ENCODE results near the gene ATF3.

The ATF3 gene

GRCh38 chr1:212611000-212611948 lies 2.7 kb downstream of the ATF3 start:
- peaks cover 75% of the 10 kb centered on the region for H3K4me1 Mint-ChIP-seq
- DNase-seq, result no peak
- H3K27ac Mint-ChIP-seq, result peak overlapping the region; percentile 88 to 100

GRCh38 chr1:212612041-212612961 lies 3.7 kb downstream of the ATF3 start:
- peaks cover 8% of the 10 kb centered on the region for H3K27me3 Mint-ChIP-seq
- ATAC-seq (no peak), DNase-seq (no peak)
- peaks cover 65% of the 10 kb centered on the region for H3K4me1 Mint-ChIP-seq
- H3K9me3 Mint-ChIP-seq, result no peaks in the 10 kb centered on the region
- H3K27ac Mint-ChIP-seq, result peak overlapping the region in 1 of 2 donors; percentile 30
- H3K4me3 Mint-ChIP-seq, result peak overlapping the region in 1 of 2 donors; percentile 9

More at GRCh38 chr1:212611000-212611948, 2.7 kb downstream of the ATF3 start:
- Mint-ChIP-seq H3K9me3 (no peaks in the 10 kb centered on the region), H3K4me3 (peak overlapping the region; percentile 91 to 92), H3K27me3 (peaks cover 18% of the 10 kb centered on the region)
- no peak for ATAC-seq

- Mint-ChIP-seq H3K27ac (no peak overlapping the region), H3K27me3 (no peaks in the 10 kb centered on the region), H3K9me3 (no peaks in the 10 kb centered on the region), H3K4me1 (peaks cover 58% of the 10 kb centered on the region), H3K4me3 (peak overlapping the region; percentile 12 to 32)
- no peak for ATAC-seq
- no peak for DNase-seq
These were observed 5.1 kb downstream of the ATF3 start for GRCh38 chr1:212613440-212614335.

DNA sequence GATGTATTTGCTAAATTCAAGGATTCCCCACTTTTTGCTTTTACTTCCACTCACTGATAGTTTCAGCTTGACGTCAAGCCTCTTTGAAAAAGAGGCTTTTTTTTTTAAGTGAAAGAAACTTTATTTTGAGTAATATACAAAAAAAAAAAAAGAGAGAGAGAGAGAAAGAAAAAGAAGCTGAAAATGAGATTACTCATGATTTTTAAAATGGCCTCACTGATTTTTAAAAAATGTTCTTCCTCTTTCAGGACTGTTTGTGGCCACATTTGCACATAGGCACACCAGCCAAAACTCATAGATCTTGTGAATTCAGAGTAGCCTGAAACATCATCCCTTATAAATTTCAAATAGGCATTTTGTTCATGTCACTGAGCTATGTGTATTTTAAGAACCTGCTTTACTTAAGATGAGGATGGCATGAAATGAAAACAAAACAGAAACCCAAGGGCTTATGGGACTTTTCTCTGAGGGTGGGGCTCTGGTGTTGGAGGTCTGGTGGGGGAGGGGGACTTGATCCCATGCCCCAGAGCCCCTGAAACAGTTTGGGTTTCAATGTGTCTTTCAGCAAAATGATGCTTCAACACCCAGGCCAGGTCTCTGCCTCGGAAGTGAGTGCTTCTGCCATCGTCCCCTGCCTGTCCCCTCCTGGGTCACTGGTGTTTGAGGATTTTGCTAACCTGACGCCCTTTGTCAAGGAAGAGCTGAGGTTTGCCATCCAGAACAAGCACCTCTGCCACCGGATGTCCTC lies 6.1 kb downstream of the ATF3 start:
- Mint-ChIP-seq H3K9me3 (no peaks in the 10 kb centered on the region), H3K27ac (no peak overlapping the region), H3K27me3 (no peaks in the 10 kb centered on the region), H3K4me1 (peaks cover 55% of the 10 kb centered on the region), H3K4me3 (peak overlapping the region in 1 of 2 donors; percentile 32)
- ATAC-seq, result no peak
- no peak for DNase-seq

DNA sequence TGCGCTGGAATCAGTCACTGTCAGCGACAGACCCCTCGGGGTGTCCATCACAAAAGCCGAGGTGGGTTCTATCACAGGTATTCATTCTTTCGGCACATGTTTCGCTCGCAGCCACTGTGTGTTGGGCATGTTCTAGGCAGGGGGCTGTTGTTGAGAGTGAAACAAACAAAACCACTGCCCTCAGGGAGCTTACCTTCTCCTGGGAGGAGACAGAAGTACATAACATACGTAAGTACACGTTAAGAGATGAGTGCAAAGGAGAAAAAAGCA lies 6.6 kb downstream of the ATF3 start:
- Mint-ChIP-seq H3K4me1 (peaks cover 50% of the 10 kb centered on the region), H3K27me3 (no peaks in the 10 kb centered on the region), H3K27ac (no peak overlapping the region), H3K4me3 (no peak overlapping the region), H3K9me3 (no peaks in the 10 kb centered on the region)
- no peak for ATAC-seq
- DNase-seq, result no peak

GRCh38 chr1:212618466-212619210 lies 10.1 kb downstream of the ATF3 start:
- no peaks in the 10 kb centered on the region for H3K9me3 Mint-ChIP-seq
- ATAC-seq (no peak), DNase-seq (no peak)
- H3K4me1 Mint-ChIP-seq, result peaks cover 34% of the 10 kb centered on the region
- H3K4me3 Mint-ChIP-seq, result no peak overlapping the region
- H3K27ac Mint-ChIP-seq, result no peak overlapping the region
- H3K27me3 Mint-ChIP-seq, result no peaks in the 10 kb centered on the region

- Mint-ChIP-seq H3K4me3 (no peak overlapping the region), H3K9me3 (no peaks in the 10 kb centered on the region), H3K4me1 (peaks cover 19% of the 10 kb centered on the region), H3K27me3 (no peaks in the 10 kb centered on the region), H3K27ac (no peak overlapping the region)
- ATAC-seq (no peak), DNase-seq (no peak)
These were observed 11.7 kb downstream of the ATF3 start for GRCh38 chr1:212620293-212620692.

DNA sequence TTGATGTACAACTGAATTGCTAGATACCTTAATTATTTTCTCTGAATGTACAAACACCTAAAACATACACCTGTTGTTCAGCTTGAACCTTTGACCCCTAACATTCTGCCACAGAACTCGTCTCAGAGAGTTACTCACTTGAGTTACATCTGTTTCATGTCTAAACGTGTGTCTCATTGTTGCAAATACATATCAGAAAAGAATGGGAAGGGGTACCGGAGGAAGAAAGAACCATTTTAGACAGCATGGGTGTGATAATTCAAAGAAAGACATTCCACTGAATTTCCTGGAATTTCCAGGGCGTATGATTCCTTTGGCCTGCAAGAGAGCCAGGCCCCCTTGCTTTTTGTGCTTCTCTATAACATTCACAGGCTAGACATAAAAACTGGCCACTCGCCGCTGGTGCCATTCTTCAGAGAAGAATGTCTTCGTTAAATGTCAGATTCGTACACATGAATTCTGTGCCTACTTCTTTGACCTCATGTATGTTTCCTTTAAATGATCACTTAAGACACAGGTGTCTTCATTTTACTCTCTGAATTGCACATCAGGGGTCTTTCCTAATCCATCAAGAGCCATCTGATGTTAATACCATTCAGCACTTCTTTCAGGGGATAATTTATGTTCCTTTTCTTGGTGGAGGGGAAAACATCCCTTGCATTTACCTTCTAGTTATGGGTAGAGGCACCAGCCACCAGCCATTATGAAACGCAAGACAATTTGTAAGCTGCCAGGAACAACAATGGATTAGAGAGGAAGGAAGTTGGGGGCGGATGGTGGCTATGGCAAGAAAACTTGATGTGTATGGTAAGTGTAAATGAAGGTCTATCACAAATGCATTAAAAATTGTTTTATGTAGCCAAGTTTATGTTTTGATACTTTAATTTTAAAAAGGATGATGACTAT lies 12.7 kb downstream of the ATF3 start:
- Mint-ChIP-seq H3K4me3 (no peak overlapping the region), H3K27ac (no peak overlapping the region), H3K4me1 (peaks cover 19% of the 10 kb centered on the region), H3K9me3 (no peaks in the 10 kb centered on the region), H3K27me3 (peaks cover 8% of the 10 kb centered on the region)
- DNase-seq (no peak), ATAC-seq (no peak)

GRCh38 chr1:212621949-212622305 lies 13.4 kb downstream of the ATF3 start:
- Mint-ChIP-seq H3K4me3 (no peak overlapping the region), H3K27me3 (peaks cover 8% of the 10 kb centered on the region), H3K27ac (no peak overlapping the region), H3K9me3 (no peaks in the 10 kb centered on the region), H3K4me1 (peaks cover 19% of the 10 kb centered on the region)
- DNase-seq, result no peak
- peak; percentile 50 for ATAC-seq

DNA sequence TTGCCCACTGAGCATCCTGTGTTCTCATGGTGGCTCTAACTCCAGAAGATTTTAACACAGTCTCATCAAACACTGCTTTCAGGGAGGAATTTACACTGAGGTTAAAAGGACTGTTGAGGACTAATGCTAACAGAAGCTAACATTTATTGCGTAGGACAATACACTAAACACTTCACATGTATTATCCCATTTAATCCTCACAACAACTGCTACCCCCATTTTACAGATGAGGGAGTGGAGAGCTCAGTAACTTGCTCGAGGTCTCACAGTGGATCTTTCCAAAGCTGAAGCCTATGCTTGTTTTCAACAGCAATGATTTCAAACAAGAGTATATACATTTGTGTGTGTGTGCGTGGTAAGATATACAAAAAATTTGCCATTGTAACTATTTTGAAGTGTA lies 13.9 kb downstream of the ATF3 start:
- no peak overlapping the region for H3K4me3 Mint-ChIP-seq
- peaks cover 19% of the 10 kb centered on the region for H3K4me1 Mint-ChIP-seq
- H3K9me3 Mint-ChIP-seq, result no peaks in the 10 kb centered on the region
- no peak overlapping the region for H3K27ac Mint-ChIP-seq
- H3K27me3 Mint-ChIP-seq, result peaks cover 8% of the 10 kb centered on the region
- DNase-seq (no peak), ATAC-seq (no peak)

DNA sequence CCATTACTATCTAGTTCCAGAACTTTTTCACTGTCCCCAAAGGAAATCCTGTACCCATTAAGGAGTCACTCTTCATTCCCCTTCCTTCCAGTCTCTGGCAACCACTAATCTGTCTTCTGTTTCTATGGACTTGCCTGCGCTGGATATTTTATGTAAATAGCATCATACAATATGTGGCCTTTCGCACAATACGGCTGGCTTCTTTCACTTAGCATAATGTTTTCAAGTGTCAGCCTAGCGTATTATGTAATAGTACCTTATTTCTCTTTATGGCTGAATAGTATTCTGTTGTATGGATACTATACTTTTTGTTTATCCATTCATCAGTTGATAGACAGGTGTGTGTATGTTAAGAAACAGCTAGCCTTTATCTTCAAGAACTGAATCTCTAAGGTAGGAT lies 14.3 kb downstream of the ATF3 start:
- no peak for ATAC-seq
- peaks cover 8% of the 10 kb centered on the region for H3K27me3 Mint-ChIP-seq
- peaks cover 19% of the 10 kb centered on the region for H3K4me1 Mint-ChIP-seq

GRCh38 chr1:212623603-212624002 lies 15.0 kb downstream of the ATF3 start:
- ATAC-seq (no peak), DNase-seq (no peak)

More for the DNA sequence above, 14.3 kb downstream of the ATF3 start:
- H3K27ac Mint-ChIP-seq, result no peak overlapping the region
- H3K9me3 Mint-ChIP-seq, result no peaks in the 10 kb centered on the region
- H3K4me3 Mint-ChIP-seq, result no peak overlapping the region
- DNase-seq, result no peak

GRCh38 chr1:212624976-212625501 lies 16.5 kb downstream of the ATF3 start:
- peaks cover 8% of the 10 kb centered on the region for H3K27me3 Mint-ChIP-seq
- peaks cover 19% of the 10 kb centered on the region for H3K4me1 Mint-ChIP-seq
- H3K9me3 Mint-ChIP-seq, result no peaks in the 10 kb centered on the region
- no peak for DNase-seq
- H3K4me3 Mint-ChIP-seq, result no peak overlapping the region
- no peak overlapping the region for H3K27ac Mint-ChIP-seq
- peak; percentile 4 for ATAC-seq

More at GRCh38 chr1:212623603-212624002, 15.0 kb downstream of the ATF3 start:
- Mint-ChIP-seq H3K9me3 (no peaks in the 10 kb centered on the region), H3K27me3 (peaks cover 8% of the 10 kb centered on the region), H3K4me1 (peaks cover 19% of the 10 kb centered on the region), H3K27ac (no peak overlapping the region), H3K4me3 (no peak overlapping the region)

Measured in stimulated activated naive CD8-positive, alpha-beta T cell treated with anti-CD3 and anti-CD28 coated beads, Interleukin-15, amount 100 ng/mL, for 72 hours (primary cell).